GM18526 (cell line): ENCODE measurements around the gene ACSM3.

Experiments used
- POLR2A ChIP-seq: IDR thresholded peaks from 3 replicates; pipeline ENCODE4 v1.6.1; 2011; ENCODE audit not compliant: insufficient read length; ENCODE audit errors: extremely low read depth

ACSM3 gene

DNA sequence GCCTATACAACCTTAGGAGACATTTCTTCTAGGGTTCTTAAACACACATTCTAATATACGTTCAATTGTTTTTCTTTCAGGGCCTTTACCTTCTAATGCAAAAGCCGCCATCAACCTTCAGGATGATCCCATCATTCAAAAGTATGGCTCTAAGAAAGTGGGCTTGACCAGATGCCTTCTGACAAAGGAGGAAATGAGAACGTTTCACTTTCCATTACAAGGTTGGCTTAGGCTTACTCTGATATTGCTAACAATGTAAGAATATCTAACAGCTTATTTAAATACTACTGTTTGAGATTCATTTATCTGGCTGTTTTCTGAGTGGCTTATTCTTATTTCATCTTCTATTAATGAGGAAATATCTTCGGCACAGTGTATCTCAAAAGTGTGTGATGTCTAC lies 57.9 kb downstream of the ACSM3 start:
- no peak for TF ChIP-seq POLR2A

DNA sequence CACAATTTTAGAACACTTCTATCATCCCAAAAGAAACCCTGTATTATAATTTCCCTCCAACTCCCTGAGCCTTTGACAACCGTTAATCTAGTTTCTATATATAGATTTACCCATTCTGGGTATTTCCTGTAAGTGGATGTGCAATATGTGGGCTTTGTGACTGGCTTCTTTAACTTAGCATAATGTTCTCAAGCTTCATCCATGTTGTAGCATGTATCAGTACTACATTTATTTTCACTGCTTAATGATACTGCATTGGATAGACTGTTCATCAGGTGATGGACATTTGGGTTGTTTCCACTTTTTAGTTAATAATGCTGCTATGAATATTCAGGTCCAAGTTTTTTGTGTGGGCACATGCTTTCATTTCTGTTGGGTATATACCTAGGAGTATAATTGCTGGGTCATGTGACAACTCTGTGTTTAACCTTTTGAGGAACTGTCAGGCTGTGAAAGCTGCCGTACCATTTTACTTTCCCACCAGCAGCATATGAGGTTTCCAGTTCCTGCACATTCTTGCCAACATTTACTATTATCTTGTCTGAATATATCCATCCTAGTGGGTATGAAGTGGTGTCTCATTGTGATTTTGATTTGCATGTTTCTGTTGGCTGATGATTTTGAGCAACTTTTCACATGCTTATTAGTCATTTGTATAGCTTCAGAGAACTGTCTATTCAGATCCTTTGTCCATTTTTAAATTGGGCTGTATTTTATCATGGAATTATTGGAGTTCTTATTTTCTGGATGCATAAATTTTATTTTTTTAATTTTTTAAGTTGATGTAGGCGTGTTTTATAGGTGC lies 58.9 kb downstream of the ACSM3 start:
- no peak for TF ChIP-seq POLR2A

- no peak for TF ChIP-seq POLR2A
These were observed 62.3 kb downstream of the ACSM3 start for GRCh38 chr16:20826039-20826566.

DNA sequence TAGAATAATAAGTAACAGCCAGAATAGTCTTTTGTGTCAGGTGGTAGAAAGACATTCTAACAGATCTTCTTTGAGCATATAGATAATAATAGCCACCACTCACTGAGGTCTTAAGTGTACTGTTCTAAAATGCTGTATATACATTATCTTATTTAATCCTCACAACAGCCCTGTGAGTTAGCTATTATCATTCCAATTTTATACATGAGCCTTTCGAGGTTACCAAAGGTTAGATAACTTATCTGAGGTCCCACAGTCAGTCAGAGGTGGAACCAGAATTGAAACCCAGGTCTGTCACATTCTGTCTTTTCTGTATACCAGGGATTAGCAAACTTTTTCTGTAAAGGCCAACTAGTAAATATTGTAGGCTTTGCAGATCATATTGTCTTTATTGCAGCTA lies 65.7 kb downstream of the ACSM3 start:
- no peak for TF ChIP-seq POLR2A

GRCh38 chr16:20830372-20830771 lies 66.6 kb downstream of the ACSM3 start:
- no peak for TF ChIP-seq POLR2A

DNA sequence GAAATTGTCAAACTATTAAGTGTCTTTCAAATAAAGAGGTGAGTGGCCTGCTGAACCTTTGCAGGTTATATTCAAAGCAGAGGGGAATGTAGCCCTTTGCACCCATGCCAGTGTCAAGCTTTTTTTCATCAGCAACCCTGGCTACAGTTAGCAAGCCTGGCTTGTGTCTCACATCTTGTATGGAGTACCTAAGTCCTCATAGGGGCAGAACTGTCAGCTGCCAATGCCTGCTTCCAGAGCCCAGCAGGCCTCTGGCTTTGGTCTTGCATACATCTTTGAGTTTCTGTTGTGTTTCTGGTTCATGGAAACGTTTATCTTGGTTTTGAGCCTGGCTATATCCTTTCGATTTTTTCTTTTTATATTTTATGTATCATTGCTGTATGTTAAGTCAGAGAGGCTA lies 69.3 kb downstream of the ACSM3 start:
- no peak for TF ChIP-seq POLR2A

DNA sequence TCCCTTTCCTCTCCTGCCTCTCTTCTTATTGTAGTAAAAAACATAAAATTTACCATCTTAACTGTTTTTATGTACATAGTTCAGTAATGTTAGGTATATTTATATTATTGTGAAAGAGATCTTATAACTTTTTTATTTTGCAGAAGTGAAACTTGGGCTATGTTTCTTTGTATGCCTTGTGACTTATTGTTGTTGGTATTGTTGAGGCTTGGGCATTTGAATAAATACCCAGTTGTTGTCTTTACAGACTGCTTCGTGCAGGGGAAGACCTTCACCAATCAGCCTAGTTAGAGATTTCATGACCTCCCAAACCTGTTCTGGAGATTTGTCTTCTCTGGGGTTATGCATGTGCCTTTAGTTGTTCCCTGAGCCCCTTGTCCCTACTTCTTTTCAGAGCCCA lies 74.4 kb downstream of the ACSM3 start:
- no peak for TF ChIP-seq POLR2A

DNA sequence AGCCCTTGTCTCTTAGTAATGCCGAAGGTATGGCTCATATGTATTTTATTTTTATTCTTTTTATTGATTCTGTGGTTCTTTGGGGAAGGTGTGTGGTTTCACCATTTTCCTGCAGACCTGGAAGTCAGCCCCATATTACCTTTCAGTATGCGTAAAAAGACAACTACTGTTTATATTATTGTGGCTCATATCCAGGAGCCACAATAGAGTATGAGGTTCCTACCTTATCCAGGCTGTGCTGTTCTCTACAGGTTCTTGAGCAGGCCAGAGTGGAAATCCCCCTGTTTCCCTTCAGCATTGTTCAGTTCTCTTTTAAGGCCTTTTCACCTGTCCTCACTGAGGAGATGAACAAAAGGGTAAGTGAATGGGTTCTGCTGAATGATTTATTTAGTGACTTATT lies 75.7 kb downstream of the ACSM3 start:
- no peak for TF ChIP-seq POLR2A

GRCh38 chr16:20844054-20844453 lies 80.2 kb downstream of the ACSM3 start:
- no peak for TF ChIP-seq POLR2A

DNA sequence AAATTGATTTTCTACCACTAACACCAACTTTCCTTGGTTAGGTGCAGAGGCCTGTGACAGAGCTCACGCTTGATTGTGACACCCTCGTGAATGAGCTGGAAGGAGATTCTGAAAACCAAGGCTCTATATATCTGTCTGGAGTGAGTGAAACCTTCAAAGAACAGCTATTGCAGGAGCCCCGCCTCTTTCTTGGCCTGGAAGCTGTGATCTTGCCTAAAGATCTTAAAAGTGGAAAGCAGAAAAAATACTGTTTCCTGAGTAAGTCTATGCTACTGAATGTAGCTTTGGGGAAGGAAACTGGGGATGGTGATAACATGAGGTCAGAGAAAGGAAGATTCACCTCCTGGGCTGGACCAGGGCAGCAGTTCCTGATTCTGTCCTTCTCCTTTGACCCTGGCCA lies 80.8 kb downstream of the ACSM3 start:
- TF ChIP-seq POLR2A, result no peak

DNA sequence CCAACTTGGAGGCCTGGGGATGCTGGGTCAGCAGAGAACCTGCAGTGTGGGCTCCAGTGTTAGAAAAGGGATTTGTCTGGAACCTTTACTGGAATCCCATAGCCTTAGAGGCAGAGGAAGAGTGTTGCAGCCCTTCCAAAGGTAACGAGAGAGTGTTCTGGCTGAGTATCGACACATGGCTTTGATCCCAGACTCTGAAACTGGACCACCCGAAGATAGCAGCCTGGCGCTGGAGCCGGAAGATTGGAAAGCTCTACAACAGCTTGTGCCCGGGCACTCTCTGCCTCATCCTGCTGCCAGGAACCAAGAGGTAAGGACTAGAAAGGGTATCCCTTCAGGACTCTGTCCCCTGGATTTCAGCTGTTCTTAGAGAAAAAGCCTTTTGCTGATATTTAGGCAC lies 82.2 kb downstream of the ACSM3 start:
- TF ChIP-seq POLR2A, result no peak

DNA sequence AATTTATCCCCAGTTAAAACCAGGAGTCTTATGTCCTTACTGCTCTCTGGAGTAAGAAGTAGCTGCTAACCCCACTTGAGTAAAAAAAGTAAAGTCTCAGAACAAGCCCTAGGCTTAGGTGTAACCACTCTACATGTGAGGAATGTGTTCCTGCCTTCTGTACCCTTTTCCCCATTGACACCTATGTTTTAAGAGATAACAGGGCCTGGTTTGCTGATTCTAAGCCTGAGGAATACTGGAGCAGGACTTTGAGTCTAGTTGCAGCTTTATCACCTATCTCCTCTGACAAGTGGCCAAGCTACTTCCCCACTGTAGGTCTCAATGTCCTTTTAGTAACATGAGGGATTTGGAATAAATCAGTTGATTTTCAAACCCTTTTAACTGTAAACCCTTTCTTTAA lies 82.7 kb downstream of the ACSM3 start:
- no peak for TF ChIP-seq POLR2A
